Hematopoietic multipotent progenitor cell treated with erythropoietin and hydrocortisone succinate and interleukin-3 and kit ligand, for 17 days (in vitro differentiated cells): Measurements from ENCODE around the gene OPRD1.
"Not testable (repeated sequence)": the region's sequence is repeated elsewhere in the genome, so short reads cannot be mapped to it uniquely, and the experiment has no call there.

ENCODE experiments used
- DNase-seq: peaks from one replicate; pipeline ENCODE4 v3.0.0-alpha.2; 2015; ENCODE audit warnings: low spot score

The OPRD1 gene

GRCh38 chr1:28801461-28801860, 10.5 kb upstream of the OPRD1 start:
- no peak for DNase-seq

GRCh38 chr1:28803051-28803450, 8.9 kb upstream of the OPRD1 start:
- DNase-seq, result no peak

- no peak for DNase-seq
Observed at GRCh38 chr1:28803662-28804061, 8.3 kb upstream of the OPRD1 start.

- no peak for DNase-seq
Observed at GRCh38 chr1:28804071-28804470, 7.9 kb upstream of the OPRD1 start.

- no peak for DNase-seq
Observed at GRCh38 chr1:28807046-28807445, 4.9 kb upstream of the OPRD1 start.

GRCh38 chr1:28807986-28808385, 4.0 kb upstream of the OPRD1 start:
- DNase-seq, result no peak

GRCh38 chr1:28811369-28811765, 603 bp upstream of the OPRD1 start:
- no peak for DNase-seq

GRCh38 chr1:28812669-28813468, 899 bp downstream of the OPRD1 start:
- no peak for DNase-seq

GRCh38 chr1:28813931-28814465, 2.0 kb downstream of the OPRD1 start:
- DNase-seq, result no peak

GRCh38 chr1:28815533-28816185, 3.7 kb downstream of the OPRD1 start:
- no peak for DNase-seq

- DNase-seq, result no peak
Observed at GRCh38 chr1:28817133-28817532, 5.2 kb downstream of the OPRD1 start.

- DNase-seq, result no peak
Observed at GRCh38 chr1:28819020-28819419, 7.0 kb downstream of the OPRD1 start.

- no peak for DNase-seq
Observed at GRCh38 chr1:28822799-28823198, 10.8 kb downstream of the OPRD1 start.

- DNase-seq, result not testable (repeated sequence)
Observed at GRCh38 chr1:28824061-28824460, 12.1 kb downstream of the OPRD1 start.

GRCh38 chr1:28828227-28828858, 16.4 kb downstream of the OPRD1 start:
- DNase-seq, result not testable (repeated sequence)

GRCh38 chr1:28830814-28831213, 18.8 kb downstream of the OPRD1 start:
- no peak for DNase-seq

- no peak for DNase-seq
Observed at GRCh38 chr1:28832966-28833365, 21.0 kb downstream of the OPRD1 start.

- no peak for DNase-seq
Observed at GRCh38 chr1:28833381-28833780, 21.4 kb downstream of the OPRD1 start.

- DNase-seq, result no peak
Observed at GRCh38 chr1:28835237-28835650, 23.3 kb downstream of the OPRD1 start.

- DNase-seq, result no peak
Observed at GRCh38 chr1:28836421-28836956, 24.5 kb downstream of the OPRD1 start.

GRCh38 chr1:28840928-28841544, 29.1 kb downstream of the OPRD1 start:
- DNase-seq, result no peak
